HCEC 1CT (cell line): ENCODE data around the gene SOCS6.
"Not testable (repeated sequence)": the region's sequence is repeated elsewhere in the genome, so short reads cannot be mapped to it uniquely, and the experiment has no call there.

Source experiments
- DNase-seq: peaks from one replicate; pipeline ENCODE4 v3.0.0-alpha.2; 2017

SOCS6 gene

GRCh38 chr18:70324897-70325296, 36.1 kb downstream of the SOCS6 start:
- no peak for DNase-seq

- DNase-seq, result no peak
Observed at GRCh38 chr18:70326255-70326654, 37.4 kb downstream of the SOCS6 start.

- DNase-seq, result no peak
Observed at GRCh38 chr18:70328169-70328568, 39.3 kb downstream of the SOCS6 start.

GRCh38 chr18:70329071-70329470, 40.2 kb downstream of the SOCS6 start:
- DNase-seq, result no peak

- no peak for DNase-seq
Observed at GRCh38 chr18:70330887-70331286, 42.0 kb downstream of the SOCS6 start.

- no peak for DNase-seq
Observed at GRCh38 chr18:70331456-70332097, 42.7 kb downstream of the SOCS6 start.

- peak; percentile 52 for DNase-seq
Observed at GRCh38 chr18:70332694-70333093, 43.8 kb downstream of the SOCS6 start.

GRCh38 chr18:70333316-70333715, 44.5 kb downstream of the SOCS6 start:
- no peak for DNase-seq

GRCh38 chr18:70333757-70334156, 44.9 kb downstream of the SOCS6 start:
- DNase-seq, result peak; percentile 99

- DNase-seq, result no peak
Observed at GRCh38 chr18:70334264-70334663, 45.4 kb downstream of the SOCS6 start.

GRCh38 chr18:70334728-70335329, 46.0 kb downstream of the SOCS6 start:
- DNase-seq, result peak; percentile 33

- no peak for DNase-seq
Observed at GRCh38 chr18:70335892-70336726, 47.3 kb downstream of the SOCS6 start.

- peak; percentile 86 for DNase-seq
Observed at GRCh38 chr18:70337139-70337972, 48.5 kb downstream of the SOCS6 start.

GRCh38 chr18:70338890-70339289, 50.0 kb downstream of the SOCS6 start:
- no peak for DNase-seq

GRCh38 chr18:70339915-70340314, 51.1 kb downstream of the SOCS6 start:
- DNase-seq, result no peak

- DNase-seq, result not testable (repeated sequence)
Observed at GRCh38 chr18:70348481-70348880, 59.6 kb downstream of the SOCS6 start.

- no peak for DNase-seq
Observed at GRCh38 chr18:70349316-70349715, 60.5 kb downstream of the SOCS6 start.

GRCh38 chr18:70354080-70354479, 65.2 kb downstream of the SOCS6 start:
- no peak for DNase-seq

GRCh38 chr18:70354771-70355170, 65.9 kb downstream of the SOCS6 start:
- no peak for DNase-seq

- no peak for DNase-seq
Observed at GRCh38 chr18:70355620-70356385, 67.0 kb downstream of the SOCS6 start.

GRCh38 chr18:70358105-70358406, 69.2 kb downstream of the SOCS6 start:
- peak; percentile 91 for DNase-seq

GRCh38 chr18:70359071-70359470, 70.2 kb downstream of the SOCS6 start:
- no peak for DNase-seq
